Right lung (tissue), 5 donors: ENCODE data around the gene STAT5A. TPM values are rescaled to one million over a fixed set of nuclear protein-coding genes. Genes with fewer than 3 reads are reported as not detected.

Experiments
- polyA plus RNA-seq, 5 donors: library from polyadenylated mRNA; unstranded; fragments of 120-200 nt; gene quantifications; one replicate each; pipeline versions ENCODE4 v1.2.1 to v1.2.3, GENCODE V29; 2013; ENCODE audit warnings: inconsistent platforms in 1 of 5, low replicate concordance in 1 of 5; ENCODE audit not compliant: insufficient read length in 5 of 5, insufficient read depth in 1 of 5

The STAT5A gene
- polyA plus RNA-seq, 5 donors: 6.9 to 13.7 (median 10.4) TPM

Other genes with a start within 250 kb of the STAT5A start
- 1 to 10 TPM; 3.6 to 5.0 (median 4.6) TPM for gene C17orf113, start 237.9 kb upstream of the STAT5A start, polyA plus RNA-seq
- 1 to 10 TPM; 2.6 to 3.9 (median 3.0) TPM for gene ZNF385C, start 190.0 kb upstream of the STAT5A start, polyA plus RNA-seq
- gene DHX58, start 175.8 kb upstream of the STAT5A start, polyA plus RNA-seq: 10 to 100 TPM; 13.9 to 20.1 (median 18.8) TPM
- gene KAT2A, start 167.1 kb upstream of the STAT5A start, polyA plus RNA-seq: 10 to 100 TPM; 51.3 to 73.7 (median 67.3) TPM
- under 1 TPM; 0.29 to 0.60 (median 0.43) TPM for gene HSPB9, start 165.7 kb upstream of the STAT5A start, polyA plus RNA-seq
- gene RAB5C, start 133.5 kb upstream of the STAT5A start, polyA plus RNA-seq: 100 to 1,000 TPM in 3 of 5 donors, 10 to 100 TPM in 2; 93.3 to 131 (median 102) TPM
- under 1 TPM in 2 of 5 donors, not detected in 3; 0.04 to 0.07 TPM for gene KCNH4, start 107.4 kb upstream of the STAT5A start, polyA plus RNA-seq
- not detected for gene HCRT, start 103.0 kb upstream of the STAT5A start, polyA plus RNA-seq
- gene GHDC, start 94.0 kb upstream of the STAT5A start, polyA plus RNA-seq: 10 to 100 TPM; 11.6 to 21.7 (median 19.9) TPM
- gene STAT5B, start 12.1 kb upstream of the STAT5A start, polyA plus RNA-seq: 10 to 100 TPM; 49.8 to 60.2 (median 50.4) TPM
- gene STAT3, start 99.9 kb downstream of the STAT5A start, polyA plus RNA-seq: 10 to 100 TPM; 66.7 to 81.4 (median 74.4) TPM
- 100 to 1,000 TPM; 156 to 234 (median 168) TPM for gene CAVIN1, start 134.8 kb downstream of the STAT5A start, polyA plus RNA-seq
- gene ATP6V0A1, start 170.4 kb downstream of the STAT5A start, polyA plus RNA-seq: 10 to 100 TPM; 45.7 to 59.4 (median 47.6) TPM
- 10 to 100 TPM in 4 of 5 donors, 1 to 10 TPM in 1; 9.8 to 19.2 (median 14.4) TPM for gene NAGLU, start 247.7 kb downstream of the STAT5A start, polyA plus RNA-seq